ENCODE measurements around the gene PRDX5. TPM values are rescaled to one million over a fixed set of nuclear protein-coding genes. Genes with fewer than 3 reads are reported as not detected.

PRDX5 gene
- total and polyA plus RNA-seq, 2 donors (not counting 1 experiment from before 2014, with no cell fraction given): 50.4 to 95.5 TPM

- Histone ChIP-seq H3K27ac (ENCODE audit: low read length in 2 of 2) (no peak overlapping the region), H4K20me1 (ENCODE audit: control insufficient read depth, insufficient read depth, low read length, poor library complexity, severe bottlenecking) (no peaks in the 10 kb centered on the region), H3K4me3 (ENCODE audit: control extremely low read depth in 1 of 5, extremely low read depth in 1 of 5, insufficient read depth in 1 of 5, low read depth in 2 of 5, low read length in 4 of 5) (no peak overlapping the region), H3K4me2 (replicated peaks; ENCODE audit: low read depth, low read length, poor library complexity, severe bottlenecking) (no peak overlapping the region), H3K36me3 (replicated peaks in 1 of 2; ENCODE audit: control extremely low read depth in 1 of 2, control insufficient read depth in 1 of 2, extremely low read depth in 1 of 2, insufficient read depth in 2 of 2, low read length in 1 of 2) (peaks cover 0 to 10% of the 10 kb centered on the region in 2 experiments), H3K9ac (ENCODE audit: low read length) (no peak overlapping the region), H3K9me3 (ENCODE audit: control extremely low read depth in 1 of 3, control insufficient read depth in 2 of 3, insufficient read depth in 1 of 3, low read length in 2 of 3) (no peaks in the 10 kb centered on the region), H3K4me1 (ENCODE audit: control insufficient read depth in 2 of 2, insufficient read depth in 2 of 2, low read length in 2 of 2) (peaks cover 20 to 35% of the 10 kb centered on the region in 2 donors), H3K27me3 (replicated peaks in 1 of 4; ENCODE audit: control extremely low read depth in 1 of 4, control insufficient read depth in 3 of 4, insufficient read depth in 4 of 4, low read length in 3 of 4) (no peaks in the 10 kb centered on the region), H2AFZ (ENCODE audit: insufficient read depth, low read depth, low read length, poor library complexity, severe bottlenecking) (no peak overlapping the region), H3K79me2 (ENCODE audit: control insufficient read depth, insufficient read depth, low read length) (peaks cover 18% of the 10 kb centered on the region)
- DNase-seq (no peak), ATAC-seq (ENCODE audit: low read depth) (no peak)
- Mint-ChIP-seq H3K4me1 (peaks cover 42% of the 10 kb centered on the region), H3K27me3 (no peaks in the 10 kb centered on the region), H3K9me3 (ENCODE audit: insufficient read depth) (no peaks in the 10 kb centered on the region), H3K4me3 (no peak overlapping the region), H3K27ac (no peak overlapping the region)
- TF ChIP-seq EZH2 (IDR thresholded peaks at IDR 0.05; ENCODE audit: borderline replicate concordance, insufficient read depth, low read depth, low read length, poor library complexity, severe bottlenecking) (no peak), CTCF (IDR thresholded peaks at IDR 0.05) (no peak)
- POLR2A ChIA-PET: interaction anchor here (0.6 to 3.0 kb wide), 2 partner anchors 16 to 361 kb away, joined by 3 to 24 read pairs; partner anchors contain the start of genes PRDX5 and TRMT112
- WGBS (ENCODE audit: insufficient coverage): 95% methylated on average over 7 of the region's 8 CpGs
- intact Hi-C loops (cut with micrococcal nuclease): no loop called here
- CTCF ChIA-PET: interaction anchor here (0.7 to 5.2 kb wide), 5 partner anchors 16 to 1557 kb away, joined by 4 to 47 read pairs (median 15); partner anchors contain the start of genes CATSPERZ, ESRRA, PRDX5 and TRMT112
These were observed 15.6 kb downstream of the PRDX5 start for GRCh38 chr11:64333556-64333955.

Measured in B cell (primary cell).